ENCODE measurements around the gene ARHGAP9. TPM values are rescaled to one million over a fixed set of nuclear protein-coding genes. Genes with fewer than 3 reads are reported as not detected.
A peak's percentile ranks its signal among the peaks of the same experiment; 100 is the strongest.
"Not testable (repeated sequence)": the region's sequence is repeated elsewhere in the genome, so short reads cannot be mapped to it uniquely, and the experiment has no call there.

The ARHGAP9 gene
- total and polyA plus RNA-seq, 2 experiments from 2014 or later: 2.3 TPM; not detected in 1

GRCh38 chr12:57431654-57432188, 47.9 kb downstream of the ARHGAP9 start:
- Histone ChIP-seq H3K27ac (peak overlapping the region; percentile 97), H3K4me1 (ENCODE audit: low read depth) (peaks cover 15% of the 10 kb centered on the region), H3K4me3 (no peak overlapping the region), H3K9me3 (ENCODE audit: low read depth) (no peaks in the 10 kb centered on the region), H3K27me3 (no peaks in the 10 kb centered on the region), H3K36me3 (no peaks in the 10 kb centered on the region)
- no peak for DNase-seq (ENCODE audit: low read depth in 1 of 2, low spot score in 1 of 2)
- no peak for TF ChIP-seq CTCF (IDR thresholded peaks at IDR 0.05; ENCODE audit: low read depth, low read length)

- DNase-seq (ENCODE audit: low read depth in 1 of 2, low spot score in 1 of 2): peak; percentile 95 to 97
- H3K4me1 ChIP-seq (ENCODE audit: low read depth): peaks cover 15% of the 10 kb centered on the region
- TF ChIP-seq CTCF (IDR thresholded peaks at IDR 0.05; ENCODE audit: low read depth, low read length): no peak
- H3K9me3 ChIP-seq (ENCODE audit: low read depth): no peaks in the 10 kb centered on the region
- peak within 1 kb of the TSS; percentile 97 for H3K27ac ChIP-seq
- H3K36me3 ChIP-seq: no peaks in the 10 kb centered on the region
- peak within 1 kb of the TSS; percentile 72 for H3K4me3 ChIP-seq
- H3K27me3 ChIP-seq: no peaks in the 10 kb centered on the region
These were observed 48.6 kb downstream of the ARHGAP9 start, which contains the start of gene R3HDM2 for GRCh38 chr12:57430931-57431566. TSS of gene R3HDM2 (minus strand) at chr12:57431043. CDS start at chr12:57310428, 120,615 bp downstream.

- Histone ChIP-seq H3K9me3 (ENCODE audit: low read depth) (no peaks in the 10 kb centered on the region), H3K4me3 (peak overlapping the region; percentile 72), H3K4me1 (ENCODE audit: low read depth) (peaks cover 15% of the 10 kb centered on the region), H3K27ac (peak overlapping the region; percentile 97), H3K36me3 (no peaks in the 10 kb centered on the region), H3K27me3 (no peaks in the 10 kb centered on the region)
- peak; percentile 30 to 80 for DNase-seq (ENCODE audit: low read depth in 1 of 2, low spot score in 1 of 2)
- TF ChIP-seq CTCF (IDR thresholded peaks at IDR 0.05; ENCODE audit: low read depth, low read length): no peak
These were observed 49.3 kb downstream of the ARHGAP9 start for GRCh38 chr12:57430112-57430930.

GRCh38 chr12:57429473-57430111, 50.1 kb downstream of the ARHGAP9 start:
- Histone ChIP-seq H3K27ac (peak overlapping the region; percentile 97), H3K9me3 (ENCODE audit: low read depth) (no peaks in the 10 kb centered on the region), H3K4me3 (peak overlapping the region; percentile 72), H3K4me1 (ENCODE audit: low read depth) (peaks cover 15% of the 10 kb centered on the region), H3K36me3 (no peaks in the 10 kb centered on the region), H3K27me3 (no peaks in the 10 kb centered on the region)
- no peak for TF ChIP-seq CTCF (IDR thresholded peaks at IDR 0.05; ENCODE audit: low read depth, low read length)
- peak in 1 of 2 donors; percentile 11 for DNase-seq (ENCODE audit: low read depth in 1 of 2, low spot score in 1 of 2)

GRCh38 chr12:57428965-57429364, 50.7 kb downstream of the ARHGAP9 start:
- no peak for DNase-seq (ENCODE audit: low read depth in 1 of 2, low spot score in 1 of 2)
- Histone ChIP-seq H3K27ac (peak overlapping the region; percentile 97), H3K27me3 (no peaks in the 10 kb centered on the region), H3K36me3 (no peaks in the 10 kb centered on the region), H3K4me1 (ENCODE audit: low read depth) (peaks cover 15% of the 10 kb centered on the region), H3K9me3 (ENCODE audit: low read depth) (no peaks in the 10 kb centered on the region), H3K4me3 (no peak overlapping the region)
- no peak for TF ChIP-seq CTCF (IDR thresholded peaks at IDR 0.05; ENCODE audit: low read depth, low read length)

- not testable (repeated sequence) for H3K27me3 ChIP-seq; DNase-seq (ENCODE audit: low read depth in 1 of 2, low spot score in 1 of 2); H3K9me3 ChIP-seq (ENCODE audit: low read depth); H3K4me3 ChIP-seq; H3K36me3 ChIP-seq; H3K27ac ChIP-seq
- peaks cover 15% of the 10 kb centered on the region for H3K4me1 ChIP-seq (ENCODE audit: low read depth)
These were observed 52.7 kb downstream of the ARHGAP9 start for GRCh38 chr12:57426948-57427347.

All from cardiac muscle cell (in vitro differentiated cells and primary cell).